Effector memory CD8-positive, alpha-beta T cell (primary cell): ENCODE measurements around the gene ATG9B.
"Not testable (repeated sequence)": the region's sequence is repeated elsewhere in the genome, so short reads cannot be mapped to it uniquely, and the experiment has no call there.

ENCODE experiments used
- ATAC-seq: fragments of 150-1000 bp; cut with Tn5 transposase; replicated peaks from 2 replicates; pipeline ENCODE4 v1.10.0; 2021; ENCODE audit warnings: mild to moderate bottlenecking, moderate library complexity
- DNase-seq, 3 experiments: peaks; one replicate each; pipeline ENCODE4 v3.0.0; 2021
- H3K27ac Mint-ChIP-seq, 2 donors: one replicate each; pipeline ENCODE4 v1.8.0; 2022; ENCODE audit warnings: mild to moderate bottlenecking in 2 of 2, mixed read lengths in 2 of 2, moderate library complexity in 2 of 2
- H3K27me3 Mint-ChIP-seq, 2 donors: one replicate each; pipeline ENCODE4 v1.8.0; 2022; ENCODE audit warnings: mixed read lengths in 2 of 2
- H3K36me3 Mint-ChIP-seq: one replicate; pipeline ENCODE4 v1.8.0; 2022; ENCODE audit warnings: mild to moderate bottlenecking, moderate library complexity, mixed read lengths; ENCODE audit not compliant: insufficient read depth
- H3K4me1 Mint-ChIP-seq, 2 donors: one replicate each; pipeline ENCODE4 v1.8.0; 2022; ENCODE audit warnings: low read depth in 2 of 2, mixed read lengths in 2 of 2
- H3K4me3 Mint-ChIP-seq, 2 donors: one replicate each; pipeline ENCODE4 v1.8.0; 2022; ENCODE audit warnings: mild to moderate bottlenecking in 2 of 2, mixed read lengths in 2 of 2, moderate library complexity in 2 of 2
- H3K9me3 Mint-ChIP-seq, 2 donors: one replicate each; pipeline ENCODE4 v1.8.0; 2022; ENCODE audit warnings: mixed read lengths in 2 of 2

ATG9B gene

DNA sequence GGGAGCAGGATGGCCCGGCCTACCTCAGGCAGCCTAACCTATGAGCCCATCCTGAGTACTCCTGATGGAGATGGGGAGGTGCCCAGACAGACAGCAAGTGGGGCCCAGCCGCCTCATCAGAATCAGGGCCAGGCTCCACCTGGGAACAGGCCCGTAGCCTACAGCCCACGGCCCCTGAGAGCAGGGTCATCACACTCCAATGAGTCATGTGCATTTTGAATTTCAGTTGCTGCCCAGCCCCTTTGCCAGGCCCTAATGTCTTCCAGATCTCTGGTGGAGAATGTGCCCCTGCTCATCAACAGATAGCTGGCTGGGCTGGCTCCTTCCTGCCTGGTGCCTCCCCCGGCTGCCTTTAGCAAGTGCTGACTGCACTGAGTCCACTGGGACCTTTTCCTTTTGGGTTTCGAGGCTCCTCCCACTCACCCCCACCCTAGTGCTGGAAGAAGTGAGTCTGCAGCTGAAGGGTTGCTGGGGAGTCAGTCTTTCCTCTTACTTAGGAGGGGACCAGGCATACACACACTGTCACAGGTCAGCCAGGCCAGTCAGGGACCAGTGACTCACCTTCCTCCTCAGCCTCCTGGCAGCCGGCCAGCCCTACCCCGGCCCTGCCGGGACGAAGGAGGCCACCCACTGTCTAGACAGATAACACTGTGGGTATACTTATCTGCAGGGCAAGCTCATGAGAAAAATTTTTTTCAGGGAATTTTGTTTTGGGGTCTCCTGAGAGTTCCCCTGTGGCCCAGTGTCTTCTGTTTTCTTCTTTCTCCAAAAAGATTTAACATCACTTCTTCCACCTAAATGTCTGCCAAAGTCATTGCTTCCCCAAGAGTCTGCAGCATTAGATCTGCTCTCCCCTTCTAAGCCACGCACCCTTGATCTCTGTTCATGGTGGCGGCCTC, 14.9 kb upstream of the ATG9B start:
- peak overlapping the region in 1 of 2 donors; percentile 86 for H3K27ac Mint-ChIP-seq
- DNase-seq = no peak
- H3K36me3 Mint-ChIP-seq = peaks cover 6% of the 10 kb centered on the region
- H3K4me1 Mint-ChIP-seq = peaks cover 8 to 9% of the 10 kb centered on the region in 2 donors
- H3K27me3 Mint-ChIP-seq = no peaks in the 10 kb centered on the region
- H3K4me3 Mint-ChIP-seq = no peak overlapping the region
- peak; percentile 80 for ATAC-seq
- H3K9me3 Mint-ChIP-seq = no peaks in the 10 kb centered on the region

DNA sequence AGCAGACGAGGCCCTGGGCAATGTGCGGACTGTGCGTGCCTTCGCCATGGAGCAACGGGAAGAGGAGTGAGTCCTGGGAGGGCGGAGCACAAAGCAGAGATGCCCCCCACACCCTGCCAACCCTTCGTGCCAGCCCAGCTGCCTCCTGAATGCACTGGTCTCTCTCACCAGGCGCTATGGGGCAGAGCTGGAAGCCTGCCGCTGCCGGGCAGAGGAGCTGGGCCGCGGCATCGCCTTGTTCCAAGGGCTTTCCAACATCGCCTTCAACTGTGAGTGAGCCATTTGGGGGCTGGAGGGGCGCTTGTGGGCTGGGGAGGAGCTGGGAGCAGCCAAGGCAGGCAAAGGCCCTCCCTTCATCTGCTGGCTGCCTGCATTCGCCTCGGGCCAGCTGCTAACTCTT, 11.6 kb upstream of the ATG9B start:
- ATAC-seq (no peak), DNase-seq (no peak)
- no peaks in the 10 kb centered on the region for H3K27me3 Mint-ChIP-seq
- H3K9me3 Mint-ChIP-seq = no peaks in the 10 kb centered on the region
- H3K4me1 Mint-ChIP-seq = peaks cover 9 to 15% of the 10 kb centered on the region in 2 donors
- peak overlapping the region in 1 of 2 donors; percentile 66 for H3K27ac Mint-ChIP-seq
- H3K36me3 Mint-ChIP-seq = peaks cover 7% of the 10 kb centered on the region
- no peak overlapping the region for H3K4me3 Mint-ChIP-seq

DNA sequence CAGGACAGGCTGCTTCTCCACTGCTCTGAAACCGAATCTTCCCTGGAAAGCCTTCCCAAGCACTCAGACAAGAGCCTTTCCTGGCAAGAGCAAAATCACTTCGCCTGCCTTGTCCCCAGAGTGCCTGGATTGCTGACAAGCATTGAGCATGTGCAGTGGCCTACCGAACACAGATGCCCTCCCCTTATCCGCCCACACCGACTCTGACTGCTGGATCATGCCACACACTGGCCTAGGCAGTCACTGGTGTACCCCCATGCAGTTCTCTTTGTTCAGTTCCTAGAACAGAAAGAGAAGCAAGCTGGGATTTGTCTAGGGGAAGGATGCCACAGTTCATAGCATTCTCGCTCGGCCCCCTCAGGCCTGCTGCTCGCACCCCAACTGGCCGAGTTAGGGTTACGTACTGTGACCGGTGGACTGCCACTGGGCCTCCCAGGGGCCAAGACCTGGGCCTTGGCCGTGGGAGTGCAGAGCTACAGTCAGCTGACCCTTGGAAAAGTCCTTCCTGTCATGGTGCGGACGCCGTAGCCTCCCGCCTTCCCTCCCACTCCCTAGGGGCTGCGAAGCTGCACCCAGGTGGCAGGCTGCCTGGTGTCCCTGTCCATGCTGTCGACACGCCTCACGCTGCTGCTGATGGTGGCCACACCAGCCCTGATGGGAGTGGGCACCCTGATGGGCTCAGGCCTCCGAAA, 10.9 kb upstream of the ATG9B start:
- peak overlapping the region in 1 of 2 donors; percentile 66 for H3K27ac Mint-ChIP-seq
- no peak for ATAC-seq
- peaks cover 9 to 15% of the 10 kb centered on the region in 2 donors for H3K4me1 Mint-ChIP-seq
- no peak overlapping the region for H3K4me3 Mint-ChIP-seq
- peaks cover 2% of the 10 kb centered on the region for H3K36me3 Mint-ChIP-seq
- no peaks in the 10 kb centered on the region for H3K9me3 Mint-ChIP-seq
- DNase-seq = no peak
- no peaks in the 10 kb centered on the region for H3K27me3 Mint-ChIP-seq

DNA sequence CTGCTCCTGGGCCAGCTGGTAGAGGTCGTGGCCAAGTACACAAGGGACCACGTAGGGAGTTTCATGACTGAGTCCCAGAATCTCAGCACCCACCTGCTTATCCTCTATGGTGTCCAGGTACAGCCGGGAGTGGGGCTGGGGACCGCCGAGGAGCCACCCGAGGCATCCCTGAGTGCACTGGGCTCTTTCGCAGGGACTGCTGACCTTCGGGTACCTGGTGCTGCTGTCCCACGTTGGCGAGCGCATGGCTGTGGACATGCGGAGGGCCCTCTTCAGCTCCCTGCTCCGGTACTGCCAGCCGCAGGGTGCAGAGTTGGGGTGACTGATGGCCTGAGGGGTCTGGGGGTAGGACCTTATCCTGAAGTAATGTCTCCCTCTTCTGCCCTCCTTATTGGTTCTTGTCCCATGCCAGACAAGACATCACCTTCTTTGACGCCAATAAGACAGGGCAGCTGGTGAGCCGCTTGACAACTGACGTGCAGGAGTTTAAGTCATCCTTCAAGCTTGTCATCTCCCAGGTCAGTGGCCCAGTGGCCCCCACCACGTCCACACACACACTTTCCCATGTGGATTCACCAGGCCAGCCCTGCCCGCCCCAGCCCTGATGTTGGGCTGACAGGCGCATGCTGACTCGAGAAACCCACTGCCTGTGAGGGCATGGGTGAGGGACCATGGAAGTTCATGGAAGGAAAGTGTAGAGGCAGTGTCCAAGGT, 10.2 kb upstream of the ATG9B start:
- Mint-ChIP-seq H3K4me3 (no peak overlapping the region), H3K4me1 (peaks cover 7 to 15% of the 10 kb centered on the region in 2 donors), H3K27ac (no peak overlapping the region), H3K9me3 (no peaks in the 10 kb centered on the region), H3K36me3 (peaks cover 8% of the 10 kb centered on the region), H3K27me3 (no peaks in the 10 kb centered on the region)
- ATAC-seq (no peak), DNase-seq (no peak)

DNA sequence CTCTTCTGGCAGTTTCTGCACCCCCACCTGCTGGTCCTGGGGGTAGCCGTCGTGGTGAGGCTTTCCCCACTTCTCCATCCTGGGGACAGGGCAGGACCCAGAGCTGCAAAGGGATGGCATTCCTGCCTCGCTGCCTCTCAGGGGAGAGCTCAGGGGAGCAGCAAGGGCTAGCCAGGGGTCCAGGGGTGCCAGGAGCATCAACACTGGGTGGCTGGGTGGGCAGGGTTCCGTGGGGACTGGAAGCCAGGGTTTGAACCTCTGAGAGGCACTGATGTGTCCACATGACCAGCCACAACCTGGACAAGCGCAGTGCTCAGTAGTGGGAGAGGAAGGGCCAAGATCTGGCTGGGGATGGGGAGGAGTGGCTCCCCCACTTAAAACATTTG, 9.6 kb upstream of the ATG9B start:
- Mint-ChIP-seq H3K36me3 (peaks cover 12% of the 10 kb centered on the region), H3K27me3 (no peaks in the 10 kb centered on the region), H3K27ac (no peak overlapping the region), H3K9me3 (no peaks in the 10 kb centered on the region), H3K4me3 (no peak overlapping the region), H3K4me1 (peaks cover 6 to 13% of the 10 kb centered on the region in 2 donors)
- DNase-seq (no peak), ATAC-seq (no peak)

DNA sequence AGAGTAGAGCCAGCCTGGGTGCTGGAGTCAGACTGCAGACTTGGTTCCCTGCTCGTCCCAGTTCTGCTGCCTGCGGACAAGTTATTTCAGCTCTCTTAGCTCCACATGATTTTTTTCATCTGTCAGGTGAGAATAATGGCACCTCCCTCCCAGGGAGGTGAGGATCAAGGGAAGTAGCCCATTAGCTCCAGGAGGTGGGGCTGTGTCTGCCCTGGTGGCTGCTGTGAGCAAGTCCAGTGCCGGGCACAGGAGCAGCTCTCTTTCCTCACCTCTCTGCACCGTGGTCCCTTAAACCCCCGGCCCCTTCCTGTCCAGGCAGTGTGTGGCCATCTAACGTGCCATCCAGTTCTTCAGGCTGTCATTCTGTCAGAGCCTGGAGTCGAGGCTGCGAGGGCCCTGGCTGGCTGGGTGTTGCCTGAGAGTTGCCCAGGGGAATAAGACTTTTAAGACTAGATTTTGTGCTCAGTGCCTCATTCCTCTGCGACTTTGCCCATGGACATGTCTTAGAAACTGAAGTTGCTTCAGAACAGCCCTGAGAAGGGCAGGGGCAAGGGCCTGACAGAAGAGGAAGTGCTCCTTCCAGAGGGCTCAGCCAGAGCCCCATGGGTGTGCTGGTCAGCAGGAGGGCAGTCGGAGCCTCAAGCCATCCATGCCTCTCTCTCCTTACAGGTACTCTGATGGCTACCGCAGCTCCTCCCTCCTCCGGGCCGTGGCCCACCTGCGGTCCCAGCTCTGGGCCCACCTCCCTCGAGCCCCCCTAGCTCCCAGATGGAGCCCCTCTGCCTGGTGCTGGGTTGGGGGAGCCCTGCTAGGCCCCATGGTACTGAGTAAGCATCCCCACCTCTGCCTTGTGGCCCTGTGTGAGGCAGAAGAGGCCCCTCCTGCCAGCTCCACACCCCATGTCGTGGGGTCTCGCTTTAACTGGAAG, 8.9 kb upstream of the ATG9B start:
- DNase-seq = no peak
- Mint-ChIP-seq H3K4me3 (no peak overlapping the region), H3K27ac (no peak overlapping the region), H3K9me3 (no peaks in the 10 kb centered on the region), H3K36me3 (peaks cover 19% of the 10 kb centered on the region), H3K4me1 (peaks cover 10 to 17% of the 10 kb centered on the region in 2 donors), H3K27me3 (no peaks in the 10 kb centered on the region)
- ATAC-seq = no peak

DNA sequence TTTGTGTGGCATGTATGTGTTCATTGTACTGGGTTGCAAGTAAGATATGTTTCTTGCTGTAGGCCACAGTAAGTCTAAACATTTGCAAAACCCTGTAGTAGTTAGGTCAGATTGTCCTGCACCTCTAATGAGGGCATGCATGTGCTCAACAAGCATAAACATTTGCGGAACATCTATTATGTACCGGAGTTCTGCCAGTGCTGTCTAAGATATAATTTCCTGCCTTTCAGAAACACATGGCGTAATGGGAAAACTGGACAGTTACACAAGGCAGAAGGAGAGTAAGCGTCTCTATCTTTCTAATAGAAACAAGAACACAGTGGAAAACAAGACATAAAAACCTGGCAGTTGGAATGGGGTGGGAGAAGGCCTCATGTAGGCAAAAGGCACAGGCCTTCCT, 6.7 kb upstream of the ATG9B start:
- no peaks in the 10 kb centered on the region for H3K27me3 Mint-ChIP-seq
- DNase-seq = no peak
- no peak overlapping the region for H3K27ac Mint-ChIP-seq
- no peak for ATAC-seq
- H3K9me3 Mint-ChIP-seq = no peaks in the 10 kb centered on the region
- peaks cover 17 to 23% of the 10 kb centered on the region in 2 donors for H3K4me1 Mint-ChIP-seq
- no peak overlapping the region for H3K4me3 Mint-ChIP-seq
- H3K36me3 Mint-ChIP-seq = peaks cover 23% of the 10 kb centered on the region

DNA sequence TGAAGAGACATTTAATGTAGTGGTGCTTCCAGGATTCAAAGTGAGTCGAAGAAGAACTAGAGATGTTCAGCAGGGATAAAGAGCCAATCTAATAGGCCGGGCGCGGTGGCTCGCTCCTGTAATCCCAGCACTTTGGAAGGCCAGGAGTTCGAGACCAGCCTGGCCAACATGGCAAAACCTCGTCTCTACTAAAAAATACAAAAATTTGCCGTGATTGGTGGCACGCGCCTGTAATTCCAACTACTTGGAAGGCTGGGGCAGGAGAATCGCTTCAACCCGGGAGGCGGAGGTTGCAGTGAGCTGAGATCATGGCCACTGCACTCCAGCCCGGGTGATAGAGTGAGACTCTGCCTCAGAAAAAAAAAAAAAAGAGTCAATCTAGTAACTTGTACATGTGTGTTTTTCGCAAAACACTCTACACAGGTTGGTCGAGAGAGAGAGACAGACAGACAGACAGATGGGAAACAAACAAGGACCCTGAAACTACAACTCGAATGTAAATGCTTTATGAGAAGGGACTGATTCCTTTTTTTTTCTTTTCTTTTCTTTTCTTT, 4.7 kb upstream of the ATG9B start:
- DNase-seq (no peak), ATAC-seq (no peak)
- peak overlapping the region; percentile 85 to 93 for H3K4me3 Mint-ChIP-seq
- H3K27me3 Mint-ChIP-seq = no peaks in the 10 kb centered on the region
- peaks cover 23% of the 10 kb centered on the region for H3K36me3 Mint-ChIP-seq
- no peaks in the 10 kb centered on the region for H3K9me3 Mint-ChIP-seq
- peaks cover 17 to 23% of the 10 kb centered on the region in 2 donors for H3K4me1 Mint-ChIP-seq
- H3K27ac Mint-ChIP-seq = peak overlapping the region; percentile 99 to 100

DNA sequence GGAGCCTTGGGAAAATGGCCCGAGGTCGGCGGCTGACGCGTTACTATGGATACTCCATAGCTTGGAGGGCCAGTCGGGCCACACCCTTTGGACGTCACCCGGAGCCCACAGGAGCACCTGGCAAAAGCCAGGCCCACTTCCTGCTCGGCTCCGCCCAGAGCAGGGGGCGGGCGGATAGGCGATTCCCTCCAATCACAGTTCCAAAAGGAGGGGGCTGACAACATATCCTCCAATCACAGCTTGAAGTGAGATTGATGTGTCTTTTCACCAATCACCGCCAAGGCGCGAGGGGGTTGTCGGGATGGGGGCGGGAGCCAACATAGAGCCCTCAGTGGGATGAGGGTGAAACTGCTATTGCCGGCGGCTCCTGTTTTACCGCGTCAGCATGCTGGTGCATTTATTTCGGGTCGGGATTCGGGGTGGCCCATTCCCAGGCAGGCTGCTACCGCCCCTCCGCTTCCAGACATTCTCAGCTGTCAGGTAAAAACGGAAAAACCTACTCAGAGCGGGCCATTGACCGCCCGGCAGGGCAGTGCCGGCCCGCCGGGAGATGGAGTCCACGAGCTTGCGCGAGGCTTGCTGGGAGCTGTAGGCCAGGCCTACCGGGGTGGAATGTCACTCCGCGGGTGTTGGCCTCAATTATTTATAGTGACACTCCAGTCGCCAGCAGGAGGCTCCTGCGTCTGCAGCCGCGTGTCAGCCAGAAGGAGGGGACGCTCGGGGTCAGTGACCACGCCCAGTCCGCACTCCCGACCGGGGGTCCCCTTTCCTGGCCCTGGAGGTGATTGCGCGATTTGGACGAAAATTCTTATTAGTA, 4.0 kb upstream of the ATG9B start, which contains the start of gene ABCB8:
ABCB8 (plus strand) TSS at position 320 of the 817 bp plus-strand sequence; CDS start at position 386, 66 bp downstream.
- ATAC-seq (peak; percentile 86), DNase-seq (peak; percentile 98 to 99 (median 99))
- Mint-ChIP-seq H3K4me1 (peaks cover 17 to 23% of the 10 kb centered on the region in 2 donors), H3K27me3 (peaks cover 0 to 3% of the 10 kb centered on the region in 2 donors), H3K9me3 (no peaks in the 10 kb centered on the region), H3K36me3 (peaks cover 20% of the 10 kb centered on the region), H3K27ac (peak within 1 kb of the TSS; percentile 99 to 100), H3K4me3 (peak within 1 kb of the TSS; percentile 85 to 93)

DNA sequence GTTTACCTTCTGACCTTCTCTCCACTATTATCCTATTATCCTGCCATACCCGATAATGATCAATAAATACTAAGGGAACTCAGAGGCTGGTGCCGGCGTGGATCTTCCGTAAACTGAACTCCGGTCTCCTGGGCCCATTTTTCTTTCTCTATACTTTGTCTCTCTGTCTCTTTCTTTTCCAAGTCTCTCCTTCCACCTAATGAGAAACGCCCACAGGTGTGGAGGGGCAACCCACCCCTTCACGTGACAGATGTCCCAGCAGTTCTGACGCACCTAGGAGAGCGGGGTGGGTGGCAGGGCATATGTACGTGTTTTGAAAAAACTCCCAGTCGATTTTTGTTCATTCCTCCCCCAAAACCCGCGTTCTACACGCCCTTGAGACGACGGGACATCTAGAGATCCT, 3.4 kb upstream of the ATG9B start:
- H3K27ac Mint-ChIP-seq = peak overlapping the region; percentile 99 to 100
- H3K9me3 Mint-ChIP-seq, DNase-seq, H3K27me3 Mint-ChIP-seq: not testable (repeated sequence)
- H3K4me3 Mint-ChIP-seq = peak overlapping the region; percentile 85 to 93
- peaks cover 20% of the 10 kb centered on the region for H3K36me3 Mint-ChIP-seq
- peaks cover 17 to 23% of the 10 kb centered on the region in 2 donors for H3K4me1 Mint-ChIP-seq
- ATAC-seq = peak; percentile 22

DNA sequence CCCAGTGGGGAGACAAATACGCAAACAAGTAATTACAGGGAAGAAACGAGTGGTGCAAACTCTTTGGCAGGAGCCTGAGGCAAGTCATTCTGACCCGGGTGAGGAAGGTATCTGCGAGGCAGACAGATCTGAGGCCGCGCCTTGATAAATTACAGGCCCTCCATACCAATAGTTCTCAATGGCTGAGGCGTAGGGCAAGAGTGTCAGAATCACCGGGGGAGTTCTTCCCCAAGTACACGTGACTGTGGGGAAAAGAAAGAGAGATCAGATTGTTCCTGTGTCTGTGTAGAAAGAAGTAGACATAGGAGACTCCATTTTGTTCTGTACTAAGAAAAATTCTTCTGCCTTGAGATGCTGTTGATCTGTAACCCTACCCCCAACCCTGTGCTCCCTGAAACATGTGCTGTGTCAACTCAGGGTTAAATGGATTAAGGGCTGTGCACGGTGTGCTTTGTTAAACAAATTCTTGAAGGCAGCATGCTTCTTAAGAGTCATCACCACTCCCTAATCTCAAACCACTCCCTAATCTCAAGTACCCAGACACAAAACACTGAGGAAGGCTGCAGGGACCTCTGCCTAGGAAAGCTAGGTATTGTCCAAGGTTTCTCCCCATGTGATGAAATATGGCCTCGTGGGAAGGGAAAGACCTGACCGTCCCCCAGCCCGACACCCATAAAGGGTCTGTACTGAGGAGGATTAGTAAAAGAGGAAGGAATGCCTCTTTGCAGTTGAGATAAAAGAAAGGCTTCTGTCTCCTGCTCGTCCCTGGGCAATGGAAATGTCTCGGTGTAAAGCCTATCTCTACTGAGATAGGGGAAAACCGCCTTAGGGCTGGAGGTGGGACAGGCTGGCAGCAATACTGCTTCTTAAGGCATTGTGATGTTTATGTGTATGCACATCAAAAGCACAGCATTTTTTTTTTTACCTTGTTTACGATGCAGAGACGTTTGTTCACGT, 2.8 kb upstream of the ATG9B start:
- H3K9me3 Mint-ChIP-seq, DNase-seq, ATAC-seq: not testable (repeated sequence)
- Mint-ChIP-seq H3K4me3 (peak overlapping the region; percentile 85 to 93), H3K36me3 (peaks cover 20% of the 10 kb centered on the region), H3K27me3 (peaks cover 7 to 14% of the 10 kb centered on the region in 2 donors), H3K27ac (peak overlapping the region; percentile 99 to 100), H3K4me1 (peaks cover 17 to 23% of the 10 kb centered on the region in 2 donors)
